Ureter (tissue), 1 donor: ENCODE measurements around the gene LRCOL1. TPM values are rescaled to one million over a fixed set of nuclear protein-coding genes. Genes with fewer than 3 reads are reported as not detected.

ENCODE experiments used
- DNase-seq: peaks from one replicate; pipeline ENCODE4 v3.0.0-alpha.2; 2020; ENCODE audit warnings: low spot score
- total RNA-seq: library from RNA; stranded (reverse); gene quantifications from one replicate; pipeline ENCODE4 v1.2.4, GENCODE V29; 2023
- donor health status: DM: yes; HTN: yes; CAD: no.

The LRCOL1 gene
- total RNA-seq, 1 donor from 2014 or later, result not detected

- no peak for DNase-seq
These were observed 27.6 kb downstream of the LRCOL1 start for GRCh38 chr12:132582582-132583410.

- no peak for DNase-seq
These were observed 28.3 kb downstream of the LRCOL1 start for GRCh38 chr12:132582058-132582420.

- DNase-seq, result no peak
These were observed 28.9 kb downstream of the LRCOL1 start for GRCh38 chr12:132581348-132582057.

GRCh38 chr12:132580701-132581292 is 29.6 kb downstream of the LRCOL1 start:
- no peak for DNase-seq

GRCh38 chr12:132579744-132580143 is 30.6 kb downstream of the LRCOL1 start:
- no peak for DNase-seq

GRCh38 chr12:132578826-132579225 is 31.6 kb downstream of the LRCOL1 start:
- no peak for DNase-seq

- DNase-seq, result no peak
These were observed 32.3 kb downstream of the LRCOL1 start for GRCh38 chr12:132578118-132578517.

- no peak for DNase-seq
These were observed 33.0 kb downstream of the LRCOL1 start for GRCh38 chr12:132577191-132577920.

GRCh38 chr12:132576701-132577100 is 33.7 kb downstream of the LRCOL1 start:
- DNase-seq, result no peak

GRCh38 chr12:132575661-132576060 is 34.7 kb downstream of the LRCOL1 start:
- no peak for DNase-seq

- no peak for DNase-seq
These were observed 35.9 kb downstream of the LRCOL1 start for GRCh38 chr12:132574271-132574996.

- DNase-seq, result no peak
These were observed 37.3 kb downstream of the LRCOL1 start for GRCh38 chr12:132572801-132573760.

GRCh38 chr12:132572106-132572505 is 38.3 kb downstream of the LRCOL1 start:
- peak; percentile 75 for DNase-seq

GRCh38 chr12:132571598-132571997 is 38.8 kb downstream of the LRCOL1 start:
- no peak for DNase-seq

- DNase-seq, result no peak
These were observed 39.3 kb downstream of the LRCOL1 start for GRCh38 chr12:132571051-132571450.

GRCh38 chr12:132570635-132571034 is 39.7 kb downstream of the LRCOL1 start:
- no peak for DNase-seq

- no peak for DNase-seq
These were observed 40.4 kb downstream of the LRCOL1 start for GRCh38 chr12:132569856-132570480.

- DNase-seq, result no peak
These were observed 41.4 kb downstream of the LRCOL1 start for GRCh38 chr12:132568826-132569480.

GRCh38 chr12:132568301-132568700 is 42.1 kb downstream of the LRCOL1 start:
- DNase-seq, result no peak
